GM12891 (cell line): Measurements from ENCODE around the gene GSN.

Experiments used
- PAX5 ChIP-seq: IDR thresholded peaks from 2 replicates; pipeline ENCODE4 v1.6.1; 2011; ENCODE audit warnings: low read length, moderate library complexity, mild to moderate bottlenecking; ENCODE audit not compliant: insufficient read depth, severe bottlenecking
- TAF1 ChIP-seq: IDR thresholded peaks from 2 replicates; pipeline ENCODE4 v1.6.1; 2011; ENCODE audit warnings: low read depth, low read length, control low read depth

DNA sequence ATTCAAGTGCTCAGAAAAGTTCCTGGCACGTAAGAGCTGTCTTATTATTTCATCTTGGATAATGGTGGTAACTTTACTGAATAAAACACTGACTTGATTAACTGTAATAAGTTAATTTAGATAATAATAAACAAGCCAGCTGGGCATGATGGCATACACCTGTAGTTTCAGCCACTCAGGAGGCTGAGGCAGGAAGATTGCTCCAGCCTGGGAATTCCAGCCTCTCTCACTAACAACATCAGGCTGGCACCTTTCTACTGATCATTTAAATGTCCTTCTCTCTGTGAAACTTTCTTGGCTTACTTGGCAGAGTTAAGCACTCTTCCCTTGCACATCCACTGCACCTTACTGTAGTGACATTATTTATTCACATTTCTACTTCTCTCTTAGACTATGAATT, 82.1 kb downstream of the GSN start:
- no peak for TF ChIP-seq PAX5
- no peak for TF ChIP-seq TAF1
